ENCODE results near the gene TLK2. TPM values are rescaled to one million over a fixed set of nuclear protein-coding genes. Genes with fewer than 3 reads are reported as not detected.

Gene TLK2
- total and polyA plus RNA-seq, 2 donors (not counting 3 experiments of a cell fraction or from before 2014, with no cell fraction given): 30.7 to 40.7 TPM

DNA sequence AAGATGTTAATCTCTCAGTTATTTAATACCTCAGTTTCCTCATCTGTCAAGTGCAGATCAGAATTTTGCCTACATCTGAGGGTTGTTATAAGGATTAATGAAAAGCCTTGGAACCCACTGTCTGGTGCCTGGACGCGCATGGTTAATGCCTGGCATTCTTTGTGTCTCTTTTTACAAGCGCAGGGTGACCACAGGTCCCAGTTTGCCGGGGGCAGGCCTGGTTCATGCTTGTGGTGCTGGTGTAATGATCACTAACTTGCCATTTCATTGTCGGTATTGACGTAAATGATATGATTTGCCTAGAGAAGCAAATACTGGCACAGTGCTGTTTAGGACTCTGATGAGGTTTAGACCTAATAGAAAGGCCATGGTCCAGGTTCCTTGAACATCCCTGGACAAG is 172.0 kb downstream of the TLK2 start:
- Histone ChIP-seq H3K4me2 (ENCODE audit: insufficient read depth, low read length) (no peak overlapping the region), H3K9me3 (replicated peaks; ENCODE audit: control insufficient read depth, insufficient read depth, low read length) (no peaks in the 10 kb centered on the region), H4K20me1 (replicated peaks; ENCODE audit: control insufficient read depth, extremely low read depth, insufficient read depth, low read length) (no peaks in the 10 kb centered on the region), H3K4me3 (replicated peaks in 1 of 3; ENCODE audit: insufficient read depth in 1 of 3, low read depth in 1 of 3, low read length in 3 of 3) (no peak overlapping the region), H2AFZ (ENCODE audit: low read depth, low read length) (no peak overlapping the region), H3K9me1 (replicated peaks; ENCODE audit: control insufficient read depth, extremely low read depth, insufficient read depth, low read length) (no peaks in the 10 kb centered on the region), H3K27me3 (ENCODE audit: control insufficient read depth in 2 of 2, insufficient read depth in 2 of 2, low read length in 2 of 2) (no peaks in the 10 kb centered on the region), H3K27ac (ENCODE audit: insufficient read depth, low read depth, low read length) (no peak overlapping the region), H3K4me1 (ENCODE audit: control insufficient read depth, extremely low read depth, insufficient read depth, low read length) (peaks cover 16% of the 10 kb centered on the region), H3K79me2 (ENCODE audit: control insufficient read depth, insufficient read depth, low read length) (no peaks in the 10 kb centered on the region), H3K36me3 (ENCODE audit: control insufficient read depth in 2 of 2, extremely low read depth in 1 of 2, insufficient read depth in 2 of 2, low read length in 2 of 2) (no peaks in the 10 kb centered on the region), H3K9ac (replicated peaks; ENCODE audit: extremely low read depth, insufficient read depth, low read length) (no peak overlapping the region)
- intact Hi-C loops (cut with micrococcal nuclease) (no loop called here), dilution Hi-C loops (cut with MboI; ENCODE audit: extremely low pct_ligation_motif_present, low sequenced_read_pairs) (no loop called here)
- TF ChIP-seq JUN (IDR thresholded peaks at IDR 0.05; ENCODE audit: borderline replicate concordance, insufficient read depth, insufficient read length, low read depth): no peak
- TF ChIP-seq, protein P1, sequence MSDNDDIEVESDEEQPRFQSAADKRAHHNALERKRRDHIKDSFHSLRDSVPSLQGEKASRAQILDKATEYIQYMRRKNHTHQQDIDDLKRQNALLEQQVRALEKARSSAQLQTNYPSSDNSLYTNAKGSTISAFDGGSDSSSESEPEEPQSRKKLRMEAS (IDR thresholded peaks at IDR 0.05; ENCODE audit: insufficient read depth, insufficient read length): no peak
- TF ChIP-seq POLR2AphosphoS5 (IDR thresholded peaks at IDR 0.05; ENCODE audit: insufficient read depth, low read depth, low read length): no peak
- TF ChIP-seq, protein P2, sequence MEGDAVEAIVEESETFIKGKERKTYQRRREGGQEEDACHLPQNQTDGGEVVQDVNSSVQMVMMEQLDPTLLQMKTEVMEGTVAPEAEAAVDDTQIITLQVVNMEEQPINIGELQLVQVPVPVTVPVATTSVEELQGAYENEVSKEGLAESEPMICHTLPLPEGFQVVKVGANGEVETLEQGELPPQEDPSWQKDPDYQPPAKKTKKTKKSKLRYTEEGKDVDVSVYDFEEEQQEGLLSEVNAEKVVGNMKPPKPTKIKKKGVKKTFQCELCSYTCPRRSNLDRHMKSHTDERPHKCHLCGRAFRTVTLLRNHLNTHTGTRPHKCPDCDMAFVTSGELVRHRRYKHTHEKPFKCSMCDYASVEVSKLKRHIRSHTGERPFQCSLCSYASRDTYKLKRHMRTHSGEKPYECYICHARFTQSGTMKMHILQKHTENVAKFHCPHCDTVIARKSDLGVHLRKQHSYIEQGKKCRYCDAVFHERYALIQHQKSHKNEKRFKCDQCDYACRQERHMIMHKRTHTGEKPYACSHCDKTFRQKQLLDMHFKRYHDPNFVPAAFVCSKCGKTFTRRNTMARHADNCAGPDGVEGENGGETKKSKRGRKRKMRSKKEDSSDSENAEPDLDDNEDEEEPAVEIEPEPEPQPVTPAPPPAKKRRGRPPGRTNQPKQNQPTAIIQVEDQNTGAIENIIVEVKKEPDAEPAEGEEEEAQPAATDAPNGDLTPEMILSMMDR (IDR thresholded peaks at IDR 0.05; ENCODE audit: extremely low read depth in 1 of 2, insufficient read depth in 1 of 2, low read depth in 1 of 2, low read length in 2 of 2): no peak
- no peak for TF ChIP-seq FOS (IDR thresholded peaks at IDR 0.05; ENCODE audit: borderline replicate concordance, insufficient read depth, low read length)
- ChIA-PET CTCF (no interaction called here), POLR2A (no interaction called here)
- DNase-seq (ENCODE audit: low read depth, low spot score) (no peak), FAIRE-seq (peak; percentile 18)
- BruUV-seq (replicated peaks): no TSS peak

Measured in endothelial cell of umbilical vein (primary cell).